ENCODE results near the gene FBXO47. TPM values are rescaled to one million over a fixed set of nuclear protein-coding genes. Genes with fewer than 3 reads are reported as not detected.

Gene FBXO47
- total RNA-seq, 1 experiment from 2014 or later: not detected

- no peak for ATAC-seq
- no TSS peak for BruUV-seq (replicated peaks)
- no peak for TF ChIP-seq EZH2 (IDR thresholded peaks at IDR 0.05; ENCODE audit: low read length, unreplicated experiment)
- TF ChIP-seq EZH2phosphoT487 (IDR thresholded peaks at IDR 0.05; ENCODE audit: borderline replicate concordance, low read length): no peak
- TF ChIP-seq CTCF (conservative IDR thresholded peaks at IDR 0.05; ENCODE audit: low read depth, low read length): no peak
- no peak overlapping the region for H3K4me2 ChIP-seq (ENCODE audit: low read length)
- ChIA-PET POLR2A (ENCODE audit: unreplicated experiment) (no interaction called here), CTCF (no interaction called here)
- no peak overlapping the region for H3K27ac ChIP-seq (ENCODE audit: low read length)
- no peaks in the 10 kb centered on the region for H3K27me3 ChIP-seq (ENCODE audit: low read length)
- no peaks in the 10 kb centered on the region for H3F3A ChIP-seq (ENCODE audit: low read length, unreplicated experiment)
- H3K36me3 ChIP-seq (ENCODE audit: low read depth, low read length): no peaks in the 10 kb centered on the region
- H3K79me2 ChIP-seq (ENCODE audit: low read length): no peaks in the 10 kb centered on the region
- no peak overlapping the region for H2AFZ ChIP-seq (ENCODE audit: low read length)
- no peaks in the 10 kb centered on the region for H3K9me3 ChIP-seq (ENCODE audit: low read length)
- no peak overlapping the region for H3K9ac ChIP-seq (ENCODE audit: low read length)
- H3K9me2 ChIP-seq (replicated peaks; ENCODE audit: low read length): no peaks in the 10 kb centered on the region
- no peaks in the 10 kb centered on the region for H3K4me1 ChIP-seq (ENCODE audit: insufficient read depth, low read length)
- no peak overlapping the region for H3K4me3 ChIP-seq (ENCODE audit: low read length)
- H4K20me1 ChIP-seq (ENCODE audit: low read length): no peaks in the 10 kb centered on the region
- DNase-seq: no peak
- intact Hi-C loops (cut with micrococcal nuclease): no loop called here
Observed at GRCh38 chr17:39000021-39000601, 32.9 kb upstream of the FBXO47 start.

- Histone ChIP-seq H3K4me1 (ENCODE audit: insufficient read depth, low read length) (no peaks in the 10 kb centered on the region), H3K27ac (ENCODE audit: low read length) (no peak overlapping the region), H3K36me3 (ENCODE audit: low read depth, low read length) (no peaks in the 10 kb centered on the region), H3K27me3 (ENCODE audit: low read length) (no peaks in the 10 kb centered on the region), H3F3A (ENCODE audit: low read length, unreplicated experiment) (no peaks in the 10 kb centered on the region), H3K9ac (ENCODE audit: low read length) (no peak overlapping the region), H3K9me2 (replicated peaks; ENCODE audit: low read length) (no peaks in the 10 kb centered on the region), H3K4me3 (ENCODE audit: low read length) (no peak overlapping the region), H4K20me1 (ENCODE audit: low read length) (no peaks in the 10 kb centered on the region), H3K4me2 (ENCODE audit: low read length) (no peak overlapping the region), H3K9me3 (ENCODE audit: low read length) (no peaks in the 10 kb centered on the region), H3K79me2 (ENCODE audit: low read length) (no peaks in the 10 kb centered on the region), H2AFZ (ENCODE audit: low read length) (no peak overlapping the region)
- DNase-seq (no peak), ATAC-seq (no peak)
- ChIA-PET CTCF (no interaction called here), POLR2A (ENCODE audit: unreplicated experiment) (interaction anchor here (0.5 kb wide), 1 partner anchor 157 kb away, joined by 4 read pairs; no protein-coding TSS in a partner anchor)
- BruUV-seq (replicated peaks): no TSS peak
- intact Hi-C loops (cut with micrococcal nuclease): no loop called here
- no peak for TF ChIP-seq EZH2 (IDR thresholded peaks at IDR 0.05; ENCODE audit: low read length, unreplicated experiment)
- no peak for TF ChIP-seq EZH2phosphoT487 (IDR thresholded peaks at IDR 0.05; ENCODE audit: borderline replicate concordance, low read length)
- TF ChIP-seq CTCF (conservative IDR thresholded peaks at IDR 0.05; ENCODE audit: low read depth, low read length): no peak
Observed at GRCh38 chr17:38996660-38997337, 29.6 kb upstream of the FBXO47 start.

- Histone ChIP-seq H3K36me3 (ENCODE audit: low read depth, low read length) (no peaks in the 10 kb centered on the region), H3K27me3 (ENCODE audit: low read length) (no peaks in the 10 kb centered on the region), H3K4me1 (ENCODE audit: insufficient read depth, low read length) (no peaks in the 10 kb centered on the region), H3K79me2 (ENCODE audit: low read length) (no peaks in the 10 kb centered on the region), H3K4me2 (ENCODE audit: low read length) (no peak overlapping the region), H2AFZ (ENCODE audit: low read length) (no peak overlapping the region), H3K9me2 (replicated peaks; ENCODE audit: low read length) (no peaks in the 10 kb centered on the region), H4K20me1 (ENCODE audit: low read length) (no peaks in the 10 kb centered on the region), H3K27ac (ENCODE audit: low read length) (no peak overlapping the region), H3F3A (ENCODE audit: low read length, unreplicated experiment) (no peaks in the 10 kb centered on the region), H3K9ac (ENCODE audit: low read length) (no peak overlapping the region), H3K4me3 (ENCODE audit: low read length) (no peak overlapping the region), H3K9me3 (ENCODE audit: low read length) (no peaks in the 10 kb centered on the region)
- ChIA-PET CTCF (no interaction called here), POLR2A (ENCODE audit: unreplicated experiment) (no interaction called here)
- ATAC-seq: no peak
- intact Hi-C loops (cut with micrococcal nuclease): no loop called here
- TF ChIP-seq EZH2 (IDR thresholded peaks at IDR 0.05; ENCODE audit: low read length, unreplicated experiment): no peak
- no peak for TF ChIP-seq EZH2phosphoT487 (IDR thresholded peaks at IDR 0.05; ENCODE audit: borderline replicate concordance, low read length)
- TF ChIP-seq CTCF (conservative IDR thresholded peaks at IDR 0.05; ENCODE audit: low read depth, low read length): no peak
- BruUV-seq (replicated peaks): no TSS peak
- DNase-seq: no peak
Observed at GRCh38 chr17:38994026-38994425, 26.8 kb upstream of the FBXO47 start.

Measured in PC-3 (cell line).